HEK293 (cell line): ENCODE data around the gene SLC22A31.
A peak's percentile ranks its signal among the peaks of the same experiment; 100 is the strongest.

Source experiments
- CTCF ChIA-PET: fragments of 350-600 bp; formaldehyde crosslinking; extraction: SDS; loops from one replicate; lab custom pipeline; 2021; ENCODE audit warnings: antibody characterized with exemption; lab: Yijun Ruan, JAX
- POLR2A ChIA-PET: fragments of 300-600 bp; formaldehyde crosslinking; extraction: SDS; loops from one replicate; lab custom pipeline; 2020; ENCODE audit warnings: antibody characterized with exemption, inconsistent platforms; lab: Yijun Ruan, JAX
- H3K27ac ChIP-seq: fragments of 200-500 bp; sonication (Bioruptor generic); 2 replicates; pipeline ENCODE4 v1.5.1; 2014; ENCODE audit warnings: low read depth, low read length, control low read depth, inconsistent platforms; ENCODE audit errors: extremely low read depth
- H3K36me3 ChIP-seq, 2 experiments: fragments of 200-500 bp in 1 of 2; sonication (Bioruptor generic) in 1 of 2; 1 replicate in 1 of 2; 2 replicates in 1 of 2; pipeline ENCODE4 v1.5.1; 2014 to 2017; ENCODE audit warnings: inconsistent platforms in 2 of 2, low read length in 2 of 2; ENCODE audit not compliant: control insufficient read depth in 2 of 2, insufficient read depth in 1 of 2
- H3K4me1 ChIP-seq: fragments of 200-500 bp; sonication (Bioruptor generic); 2 replicates; pipeline ENCODE4 v1.5.1; 2014; ENCODE audit warnings: mild to moderate bottlenecking, low read length, inconsistent platforms; ENCODE audit not compliant: control insufficient read depth, insufficient read depth
- H3K4me3 ChIP-seq: 2 replicates; pipeline ENCODE4 v1.5.1; 2011; ENCODE audit warnings: low read depth, mild to moderate bottlenecking, control low read depth, low read length, moderate library complexity
- H3K9me3 ChIP-seq: fragments of 200-500 bp; sonication (Bioruptor generic); 2 replicates; pipeline ENCODE4 v1.5.1; 2014; ENCODE audit warnings: low read depth, low read length, inconsistent platforms; ENCODE audit not compliant: control insufficient read depth, insufficient read depth
- ATF2 ChIP-seq: fragments of 450-650 bp; formaldehyde crosslinking; IDR thresholded peaks from 2 replicates; pipeline ENCODE4 v1.5.1; 2016; ENCODE audit warnings: missing biosample characterization, missing genetic modification characterization, low read depth
- GLIS1 ChIP-seq: fragments of 450-650 bp; formaldehyde crosslinking; IDR thresholded peaks from 2 replicates; pipeline ENCODE4 v1.5.1; 2016; ENCODE audit warnings: missing biosample characterization, missing genetic modification characterization
- GLIS2 ChIP-seq: fragments of 450-650 bp; formaldehyde crosslinking; IDR thresholded peaks from 2 replicates; pipeline ENCODE4 v1.5.1; 2016; ENCODE audit warnings: missing biosample characterization, missing genetic modification characterization
- HIC1 ChIP-seq: fragments of 450-650 bp; formaldehyde crosslinking; IDR thresholded peaks from 2 replicates; pipeline ENCODE4 v1.5.1; 2016; ENCODE audit warnings: missing biosample characterization, missing genetic modification characterization
- KLF9 ChIP-seq: fragments of 450-650 bp; formaldehyde crosslinking; IDR thresholded peaks from 2 replicates; pipeline ENCODE4 v1.5.1; 2016; ENCODE audit warnings: missing biosample characterization, missing genetic modification characterization, low read depth
- SP3 ChIP-seq: fragments of 450-650 bp; formaldehyde crosslinking; IDR thresholded peaks from 2 replicates; pipeline ENCODE4 v1.5.1; 2016; ENCODE audit warnings: missing biosample characterization, missing genetic modification characterization
- TRIM28 ChIP-seq: IDR thresholded peaks from 2 replicates; pipeline ENCODE4 v1.6.1; 2011; ENCODE audit warnings: low read length, control low read depth, borderline replicate concordance
- WT1 ChIP-seq: fragments of 450-650 bp; formaldehyde crosslinking; IDR thresholded peaks from 2 replicates; pipeline ENCODE4 v1.5.1; 2016; ENCODE audit warnings: missing biosample characterization, missing genetic modification characterization
- ZEB2 ChIP-seq: fragments of 450-650 bp; formaldehyde crosslinking; IDR thresholded peaks from 2 replicates; pipeline ENCODE4 v1.5.1; 2016; ENCODE audit warnings: missing biosample characterization, missing genetic modification characterization
- ZFP37 ChIP-seq: fragments of 450-650 bp; formaldehyde crosslinking; IDR thresholded peaks from 2 replicates; pipeline ENCODE4 v1.5.1; 2016; ENCODE audit warnings: missing biosample characterization, missing genetic modification characterization
- ZFP41 ChIP-seq: fragments of 450-650 bp; formaldehyde crosslinking; IDR thresholded peaks from 2 replicates; pipeline ENCODE4 v1.5.1; 2016; ENCODE audit warnings: missing biosample characterization, missing genetic modification characterization, borderline replicate concordance
- ZIC2 ChIP-seq: fragments of 450-650 bp; formaldehyde crosslinking; IDR thresholded peaks from 2 replicates; pipeline ENCODE4 v1.5.1; 2016; ENCODE audit warnings: missing biosample characterization, missing genetic modification characterization
- ZNF138 ChIP-seq: fragments of 450-650 bp; formaldehyde crosslinking; IDR thresholded peaks from 2 replicates; pipeline ENCODE4 v1.5.1; 2016; ENCODE audit warnings: missing biosample characterization, missing genetic modification characterization, borderline replicate concordance
- ZNF214 ChIP-seq: fragments of 450-650 bp; formaldehyde crosslinking; IDR thresholded peaks from 2 replicates; pipeline ENCODE4 v1.5.1; 2017; ENCODE audit warnings: missing biosample characterization, mild to moderate bottlenecking, missing genetic modification characterization, borderline replicate concordance
- ZNF23 ChIP-seq: fragments of 450-650 bp; formaldehyde crosslinking; IDR thresholded peaks from 2 replicates; pipeline ENCODE4 v1.5.1; 2016; ENCODE audit warnings: missing biosample characterization, missing genetic modification characterization, borderline replicate concordance
- ZNF24 ChIP-seq: fragments of 450-650 bp; formaldehyde crosslinking; IDR thresholded peaks from 2 replicates; pipeline ENCODE4 v1.5.1; 2016; ENCODE audit warnings: missing biosample characterization, missing genetic modification characterization
- ZNF335 ChIP-seq: fragments of 450-650 bp; formaldehyde crosslinking; conservative IDR thresholded peaks from 2 replicates; pipeline ENCODE4 v1.5.1; 2016; ENCODE audit warnings: missing biosample characterization, missing genetic modification characterization
- ZNF501 ChIP-seq: fragments of 450-650 bp; formaldehyde crosslinking; IDR thresholded peaks from 2 replicates; pipeline ENCODE4 v1.5.1; 2016; ENCODE audit warnings: missing biosample characterization, missing genetic modification characterization
- ZNF514 ChIP-seq: fragments of 450-650 bp; formaldehyde crosslinking; IDR thresholded peaks from 2 replicates; pipeline ENCODE4 v1.5.1; 2016; ENCODE audit warnings: missing biosample characterization, missing genetic modification characterization
- ZNF645 ChIP-seq: fragments of 450-650 bp; formaldehyde crosslinking; IDR thresholded peaks from 2 replicates; pipeline ENCODE4; 2016; ENCODE audit warnings: missing biosample characterization, missing genetic modification characterization
- ZNF664 ChIP-seq: fragments of 450-650 bp; formaldehyde crosslinking; IDR thresholded peaks from 2 replicates; pipeline ENCODE4 v1.5.1; 2016; ENCODE audit warnings: missing biosample characterization, missing genetic modification characterization
- ZNF747 ChIP-seq: fragments of 450-650 bp; formaldehyde crosslinking; IDR thresholded peaks from 2 replicates; pipeline ENCODE4 v1.5.1; 2016; ENCODE audit warnings: missing biosample characterization, missing genetic modification characterization
- ZNF768 ChIP-seq: fragments of 450-650 bp; formaldehyde crosslinking; IDR thresholded peaks from 2 replicates; pipeline ENCODE4 v1.5.1; 2018; ENCODE audit warnings: missing biosample characterization, mild to moderate bottlenecking, missing genetic modification characterization

SLC22A31 gene

GRCh38 chr16:89198417-89199240 is 1.7 kb downstream of the SLC22A31 start:
- Histone ChIP-seq H3K27ac (no peak overlapping the region), H3K4me3 (no peak overlapping the region), H3K4me1 (no peaks in the 10 kb centered on the region), H3K36me3 (no peaks in the 10 kb centered on the region), H3K9me3 (no peaks in the 10 kb centered on the region)
- ChIA-PET POLR2A (interaction anchor here (0.6 to 0.9 kb wide), 2 partner anchors 297 to 341 kb away, joined by 3 to 5 read pairs; no protein-coding TSS in a partner anchor), CTCF (interaction anchor here (0.6 kb wide), 1 partner anchor 490 kb away, joined by 3 read pairs; no protein-coding TSS in a partner anchor)
- TF ChIP-seq ZNF664 (tag by site-specific recombination) (no peak), ZNF768 (tag by site-specific recombination) (no peak), ZNF645 (tag by site-specific recombination) (no peak), HIC1 (tag by site-specific recombination) (no peak), ZNF514 (tag by site-specific recombination) (no peak), KLF9 (tag by site-specific recombination) (no peak), ZFP37 (no peak), ZEB2 (tag by site-specific recombination) (no peak), GLIS1 (tag by site-specific recombination) (no peak), ZNF214 (tag by site-specific recombination) (no peak), SP3 (tag by site-specific recombination) (no peak), TRIM28 (no peak), ATF2 (tag by site-specific recombination) (no peak), ZNF24 (tag by site-specific recombination) (no peak), ZNF335 (tag by site-specific recombination) (no peak), ZFP41 (tag by site-specific recombination) (no peak), ZNF138 (tag by site-specific recombination) (no peak)
- TF ChIP-seq, all 188 proteins: peak for 0

- Histone ChIP-seq H3K4me1 (no peaks in the 10 kb centered on the region), H3K9me3 (no peaks in the 10 kb centered on the region), H3K36me3 (no peaks in the 10 kb centered on the region), H3K4me3 (no peak overlapping the region), H3K27ac (no peak overlapping the region)
- CTCF ChIA-PET, result interaction anchor here (0.6 kb wide), 4 partner anchors 31 to 491 kb away, joined by 3 read pairs; no protein-coding TSS in a partner anchor
- TF ChIP-seq ZNF501 (no peak), GLIS2 (0 out of 2 replicates have a peak, but pooled peaks have one; percentile 16), ZNF23 (tag by site-specific recombination) (no peak), WT1 (tag by site-specific recombination) (no peak), ZNF747 (tag by site-specific recombination) (no peak), ZIC2 (tag by site-specific recombination) (peak; percentile 87)
- POLR2A ChIA-PET, result interaction anchor here (0.6 to 0.9 kb wide), 2 partner anchors 298 to 340 kb away, joined by 3 to 5 read pairs; no protein-coding TSS in a partner anchor
Observed at GRCh38 chr16:89197633-89198416, 2.5 kb downstream of the SLC22A31 start.
